A673 (cell line): ENCODE data around the gene GATA2. TPM values are rescaled to one million over a fixed set of nuclear protein-coding genes. Genes with fewer than 3 reads are reported as not detected.

ENCODE experiments used
- BruUV-seq: library from RNA; stranded (reverse); fragments of 400-500 nt; replicated peaks from 2 replicates; lab custom pipeline; 2021; lab: Mats Ljungman, UMichigan
- CTCF ChIA-PET: fragments of 300-600 bp; sonication (Branson Sonifier 250); formaldehyde crosslinking; loops from one replicate; lab custom pipeline; 2022; ENCODE audit warnings: antibody characterized with exemption; lab: Charles Lee
- POLR2A ChIA-PET: fragments of 300-600 bp; sonication (Branson Sonifier 250); formaldehyde crosslinking; loops from one replicate; lab custom pipeline; 2022; ENCODE audit warnings: antibody characterized with exemption; ENCODE audit not compliant: low non-redundant PET; lab: Charles Lee
- DNase-seq: peaks from one replicate; pipeline ENCODE4 v3.0.0-alpha.2; 2015; ENCODE audit warnings: low spot score
- H3K27ac ChIP-seq: fragments of 200-600 bp; sonication (generic); 2 replicates; pipeline ENCODE4 v1.5.1; 2016; ENCODE audit warnings: mixed run types, low read depth, mild to moderate bottlenecking, mixed read lengths, antibody characterized with exemption, low read length; ENCODE audit not compliant: poor library complexity, severe bottlenecking
- H3K27me3 ChIP-seq: fragments of 200-600 bp; sonication (generic); replicated peaks from 2 replicates; pipeline ENCODE4 v1.6.1; 2017; ENCODE audit warnings: mixed run types, low read depth, mild to moderate bottlenecking, mixed read lengths, antibody characterized with exemption, low read length; ENCODE audit not compliant: insufficient read depth, poor library complexity
- H3K36me3 ChIP-seq: fragments of 200-600 bp; sonication (generic); 2 replicates; pipeline ENCODE4 v1.6.1; 2016; ENCODE audit warnings: mixed run types, mild to moderate bottlenecking, mixed read lengths, antibody characterized with exemption, low read length; ENCODE audit not compliant: insufficient read depth, poor library complexity, severe bottlenecking
- H3K4me1 ChIP-seq: fragments of 200-600 bp; sonication (generic); 2 replicates; pipeline ENCODE4 v1.6.1; 2017; ENCODE audit warnings: mixed run types, mild to moderate bottlenecking, mixed read lengths, antibody characterized with exemption, low read length; ENCODE audit not compliant: insufficient read depth, poor library complexity, severe bottlenecking
- H3K4me3 ChIP-seq: fragments of 200-600 bp; sonication (generic); 2 replicates; pipeline ENCODE4 v1.5.1; 2016; ENCODE audit warnings: low read depth, mixed run types, mild to moderate bottlenecking, mixed read lengths, low read length; ENCODE audit not compliant: poor library complexity, severe bottlenecking
- H3K9me3 ChIP-seq: fragments of 200-600 bp; sonication (generic); 2 replicates; pipeline ENCODE4 v1.6.1; 2016; ENCODE audit warnings: mixed run types, low read depth, mild to moderate bottlenecking, mixed read lengths, antibody characterized with exemption, low read length; ENCODE audit not compliant: poor library complexity, severe bottlenecking
- CTCF ChIP-seq: fragments of 300-800, 200-600 bp; sonication (generic); conservative IDR thresholded peaks from 2 replicates; pipeline ENCODE4 v1.5.1; 2017; ENCODE audit warnings: low read depth, mild to moderate bottlenecking, antibody characterized with exemption, low read length, moderate library complexity, mixed read lengths
- EZH2 ChIP-seq: fragments of 200-600 bp; sonication (generic); IDR thresholded peaks from 2 replicates; pipeline ENCODE4 v1.6.1; 2017; ENCODE audit warnings: borderline replicate concordance, low read depth, mild to moderate bottlenecking, mixed read lengths, antibody characterized with exemption, low read length; ENCODE audit not compliant: poor library complexity, severe bottlenecking
- intact Hi-C: fragments of 100-400 bp; cut with micrococcal nuclease; formaldehyde crosslinking; loops from one replicate; pipeline ENCODE4 v1.10.0; 2022; ENCODE audit not compliant: unreplicated experiment
- total RNA-seq: library from RNA; stranded (reverse); gene quantifications from 2 replicates; pipeline ENCODE4 v1.2.3, GENCODE V29; 2021

The GATA2 gene
- total RNA-seq, 1 experiment from 2014 or later, result 19.4 TPM

- Histone ChIP-seq H3K36me3 (no peaks in the 10 kb centered on the region), H3K27ac (no peak overlapping the region), H3K27me3 (peaks cover 13% of the 10 kb centered on the region), H3K4me1 (peaks cover 10% of the 10 kb centered on the region), H3K9me3 (no peaks in the 10 kb centered on the region), H3K4me3 (no peak overlapping the region)
- intact Hi-C loops, result loop anchor here (5.0 kb wide), 1 partner anchor 418 kb away; no protein-coding TSS in a partner anchor
- DNase-seq, result no peak
- no TSS peak for BruUV-seq
- no peak for TF ChIP-seq CTCF
- TF ChIP-seq EZH2, result no peak
- ChIA-PET POLR2A (no interaction called here), CTCF (no interaction called here)
Measured at GRCh38 chr3:128495435-128495970, 2.5 kb upstream of the GATA2 start.

GRCh38 chr3:128494367-128494650, 1.3 kb upstream of the GATA2 start:
- Histone ChIP-seq H3K4me1 (peaks cover 13% of the 10 kb centered on the region), H3K27me3 (peaks cover 13% of the 10 kb centered on the region), H3K36me3 (no peaks in the 10 kb centered on the region), H3K27ac (no peak overlapping the region), H3K9me3 (no peaks in the 10 kb centered on the region), H3K4me3 (no peak overlapping the region)
- ChIA-PET CTCF (no interaction called here), POLR2A (no interaction called here)
- no peak for DNase-seq
- intact Hi-C loops, result loop anchor here (5.0 kb wide), 1 partner anchor 67 kb away; no protein-coding TSS in a partner anchor
- no TSS peak for BruUV-seq
- TF ChIP-seq EZH2 (no peak), CTCF (no peak)

GRCh38 chr3:128493570-128494366, 767 bp upstream of the GATA2 start:
- intact Hi-C loops, result loop anchor here (5.0 kb wide), 1 partner anchor 66 kb away; no protein-coding TSS in a partner anchor
- ChIA-PET POLR2A (no interaction called here), CTCF (no interaction called here)
- Histone ChIP-seq H3K4me1 (peaks cover 13% of the 10 kb centered on the region), H3K36me3 (no peaks in the 10 kb centered on the region), H3K27me3 (peaks cover 13% of the 10 kb centered on the region), H3K27ac (no peak overlapping the region), H3K9me3 (no peaks in the 10 kb centered on the region), H3K4me3 (no peak overlapping the region)
- no TSS peak for BruUV-seq
- DNase-seq, result no peak
- TF ChIP-seq CTCF (no peak), EZH2 (no peak)
